HCT116 (cell line): Measurements from ENCODE around the gene ZCCHC24.

ENCODE experiments used
- ELF1 ChIP-seq: IDR thresholded peaks from 2 replicates; pipeline ENCODE4 v1.6.1; 2012; ENCODE audit warnings: low read depth, borderline replicate concordance
- EZH2phosphoT487 ChIP-seq: fragments of 200-600 bp; IDR thresholded peaks from 2 replicates; pipeline ENCODE4 v1.6.1; 2018; ENCODE audit warnings: antibody characterized with exemption, borderline replicate concordance
- POLR2A ChIP-seq: IDR thresholded peaks from 2 replicates; pipeline ENCODE4 v1.7.0; 2011; ENCODE audit warnings: borderline replicate concordance; ENCODE audit not compliant: insufficient read depth, insufficient read length; ENCODE audit errors: extremely low read depth
- POLR2AphosphoS5 ChIP-seq: IDR thresholded peaks from 2 replicates; pipeline ENCODE4 v1.6.1; 2011; ENCODE audit warnings: mild to moderate bottlenecking, low read depth, low read length, moderate library complexity
- SP1 ChIP-seq: IDR thresholded peaks from 2 replicates; pipeline ENCODE4 v1.6.1; 2012; ENCODE audit warnings: low read depth
- SRF ChIP-seq: IDR thresholded peaks from 2 replicates; pipeline ENCODE4 v1.6.1; 2012; ENCODE audit warnings: low read depth
- TF ChIP-seq, protein P1 (sequence below), 3 experiments: fragments of 200-600 bp in 1 of 3; sonication (generic) in 1 of 3; IDR thresholded peaks in 2 of 3; conservative IDR thresholded peaks in 1 of 3; 2 replicates each; pipeline ENCODE4 v1.5.1; 2012 to 2017; ENCODE audit warnings: low read depth in 2 of 3, low read length in 2 of 3, antibody characterized with exemption in 1 of 3, borderline replicate concordance in 1 of 3, control low read depth in 1 of 3, mild to moderate bottlenecking in 1 of 3, mixed read lengths in 1 of 3, mixed run types in 1 of 3, moderate library complexity in 1 of 3; ENCODE audit not compliant: insufficient read depth in 1 of 3

- TF ChIP-seq, protein P1, sequence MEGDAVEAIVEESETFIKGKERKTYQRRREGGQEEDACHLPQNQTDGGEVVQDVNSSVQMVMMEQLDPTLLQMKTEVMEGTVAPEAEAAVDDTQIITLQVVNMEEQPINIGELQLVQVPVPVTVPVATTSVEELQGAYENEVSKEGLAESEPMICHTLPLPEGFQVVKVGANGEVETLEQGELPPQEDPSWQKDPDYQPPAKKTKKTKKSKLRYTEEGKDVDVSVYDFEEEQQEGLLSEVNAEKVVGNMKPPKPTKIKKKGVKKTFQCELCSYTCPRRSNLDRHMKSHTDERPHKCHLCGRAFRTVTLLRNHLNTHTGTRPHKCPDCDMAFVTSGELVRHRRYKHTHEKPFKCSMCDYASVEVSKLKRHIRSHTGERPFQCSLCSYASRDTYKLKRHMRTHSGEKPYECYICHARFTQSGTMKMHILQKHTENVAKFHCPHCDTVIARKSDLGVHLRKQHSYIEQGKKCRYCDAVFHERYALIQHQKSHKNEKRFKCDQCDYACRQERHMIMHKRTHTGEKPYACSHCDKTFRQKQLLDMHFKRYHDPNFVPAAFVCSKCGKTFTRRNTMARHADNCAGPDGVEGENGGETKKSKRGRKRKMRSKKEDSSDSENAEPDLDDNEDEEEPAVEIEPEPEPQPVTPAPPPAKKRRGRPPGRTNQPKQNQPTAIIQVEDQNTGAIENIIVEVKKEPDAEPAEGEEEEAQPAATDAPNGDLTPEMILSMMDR (IDR thresholded peaks at IDR 0.05 in 2 of 3, conservative IDR thresholded peaks at IDR 0.05 in 1 of 3; ENCODE audit: borderline replicate concordance in 1 of 3, insufficient read depth in 1 of 3, low read depth in 2 of 3, low read length in 2 of 3): no peak
- TF ChIP-seq ELF1: no peak
- no peak for TF ChIP-seq EZH2phosphoT487
- TF ChIP-seq POLR2A: no peak
- TF ChIP-seq SP1: no peak
- TF ChIP-seq POLR2AphosphoS5: no peak
- no peak for TF ChIP-seq SRF
Observed at GRCh38 chr10:79404690-79405131, 40.7 kb downstream of the ZCCHC24 start.
